HG03039 (cell line): ENCODE data around the gene VIPR2.

Experiments
- ATAC-seq: cut with Tn5 transposase; IDR thresholded peaks from one replicate; pipeline ENCODE4 v1.9.1; 2021; ENCODE audit warnings: mild to moderate bottlenecking, moderate library complexity; ENCODE audit not compliant: unreplicated experiment

Gene VIPR2

DNA sequence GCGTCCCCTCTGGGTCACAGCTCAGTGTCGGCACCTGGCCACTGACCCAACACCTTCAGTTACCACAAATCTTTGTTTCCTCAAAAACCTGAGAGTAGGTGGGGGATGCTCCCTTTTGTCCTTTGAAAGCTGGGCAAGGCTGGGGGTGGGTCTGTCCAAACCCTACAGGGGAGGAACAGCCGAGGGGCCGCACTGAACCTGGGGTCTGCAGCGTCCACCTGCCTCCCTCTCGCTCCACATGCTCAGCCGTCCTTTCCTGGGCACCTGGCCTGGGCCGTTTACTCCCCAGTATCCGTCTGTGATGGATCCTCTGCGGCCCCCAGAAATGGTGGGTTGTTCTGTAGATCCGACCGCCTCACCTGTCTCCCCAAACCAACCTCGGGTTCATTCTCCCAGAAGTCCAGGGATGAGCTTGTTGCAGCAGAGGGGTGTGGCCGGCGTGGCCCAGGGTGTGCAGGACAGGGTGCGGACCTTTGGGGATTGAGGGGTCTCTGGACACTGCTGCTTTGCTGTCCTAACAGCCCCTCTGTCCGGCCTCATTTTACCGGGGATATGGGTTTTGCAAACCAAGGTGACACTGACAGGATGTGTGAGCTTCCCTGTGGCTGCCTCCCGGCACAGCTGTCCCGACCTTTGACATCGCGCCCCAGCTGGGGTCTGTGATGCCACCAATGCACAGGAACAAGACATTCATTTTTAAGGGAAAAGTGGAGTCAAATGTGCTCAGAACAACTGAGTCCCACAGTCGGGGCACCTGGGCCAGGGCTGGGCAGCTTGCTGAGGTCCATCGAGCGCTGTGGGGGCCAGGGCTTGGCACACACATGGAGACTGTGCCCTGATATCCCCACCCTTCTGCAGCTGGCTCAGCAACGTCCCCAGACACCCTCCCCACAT, 115.9 kb downstream of the VIPR2 start:
- ATAC-seq, result no peak

DNA sequence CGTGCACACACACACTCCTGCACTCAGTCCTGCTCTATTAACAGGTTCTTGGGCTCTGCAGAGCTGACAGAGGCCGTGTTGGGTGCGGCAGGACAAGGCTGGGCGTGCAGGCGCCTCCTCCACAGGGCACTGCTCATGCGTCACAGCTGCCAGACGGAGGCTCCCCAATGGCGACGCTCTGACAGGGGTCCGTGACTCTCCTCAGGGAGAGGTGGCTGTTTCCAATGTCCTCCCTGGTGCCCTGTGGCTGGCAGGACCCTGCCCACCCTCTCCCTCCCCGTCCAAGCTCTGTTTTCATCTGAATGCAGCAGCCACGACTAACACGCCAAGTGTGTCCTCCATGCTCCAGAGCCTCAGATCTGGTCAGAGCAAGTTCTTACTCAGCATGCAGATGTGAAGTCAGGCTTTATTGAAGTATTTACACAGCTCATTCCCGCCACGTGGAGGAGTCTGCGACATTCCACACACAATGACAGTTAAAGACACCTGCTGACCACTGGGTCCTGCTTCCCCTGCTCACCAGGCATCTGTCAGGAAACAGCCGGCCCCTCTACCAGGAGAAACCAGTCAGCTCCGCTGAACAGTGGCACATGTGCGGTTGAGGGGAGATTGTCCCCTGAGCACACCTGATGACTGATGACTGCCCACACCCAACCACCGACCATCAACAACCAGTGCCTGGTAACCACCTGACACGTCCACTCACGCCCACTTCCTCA, 116.7 kb downstream of the VIPR2 start:
- ATAC-seq, result no peak

DNA sequence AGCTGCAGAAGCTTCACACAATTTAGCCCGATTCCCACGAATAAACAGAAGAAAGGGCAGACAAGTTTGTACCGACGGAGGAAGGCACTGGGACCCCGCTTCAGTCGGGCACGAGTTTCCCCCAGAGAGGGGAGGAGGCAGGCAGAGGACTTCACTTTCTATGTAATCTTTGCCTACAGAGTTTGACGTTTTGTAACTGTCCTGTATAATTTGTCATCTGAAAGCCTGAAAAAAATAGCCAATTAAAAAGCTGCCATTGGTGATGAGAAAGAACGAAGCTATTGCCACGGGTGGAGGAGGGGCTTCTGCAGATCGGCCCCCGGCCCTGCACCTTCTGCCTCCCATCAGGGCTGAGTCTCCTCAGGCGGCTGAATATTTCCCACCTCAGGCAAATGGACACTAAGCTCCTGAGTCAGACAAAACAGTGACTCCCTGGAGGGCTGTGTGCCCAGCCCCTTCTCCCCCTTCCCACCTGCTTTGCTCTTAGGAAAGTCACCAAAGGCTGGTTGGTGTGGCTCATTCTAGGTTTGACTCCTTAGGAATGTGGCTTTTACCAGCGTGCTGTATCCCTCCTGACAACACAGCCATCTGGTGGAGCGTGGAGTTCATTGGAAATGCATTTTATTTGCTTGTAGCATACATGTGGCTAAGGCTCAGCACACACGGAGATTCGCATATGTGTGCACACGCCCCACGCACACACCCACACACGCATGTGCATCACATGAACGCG, 117.4 kb downstream of the VIPR2 start:
- no peak for ATAC-seq

DNA sequence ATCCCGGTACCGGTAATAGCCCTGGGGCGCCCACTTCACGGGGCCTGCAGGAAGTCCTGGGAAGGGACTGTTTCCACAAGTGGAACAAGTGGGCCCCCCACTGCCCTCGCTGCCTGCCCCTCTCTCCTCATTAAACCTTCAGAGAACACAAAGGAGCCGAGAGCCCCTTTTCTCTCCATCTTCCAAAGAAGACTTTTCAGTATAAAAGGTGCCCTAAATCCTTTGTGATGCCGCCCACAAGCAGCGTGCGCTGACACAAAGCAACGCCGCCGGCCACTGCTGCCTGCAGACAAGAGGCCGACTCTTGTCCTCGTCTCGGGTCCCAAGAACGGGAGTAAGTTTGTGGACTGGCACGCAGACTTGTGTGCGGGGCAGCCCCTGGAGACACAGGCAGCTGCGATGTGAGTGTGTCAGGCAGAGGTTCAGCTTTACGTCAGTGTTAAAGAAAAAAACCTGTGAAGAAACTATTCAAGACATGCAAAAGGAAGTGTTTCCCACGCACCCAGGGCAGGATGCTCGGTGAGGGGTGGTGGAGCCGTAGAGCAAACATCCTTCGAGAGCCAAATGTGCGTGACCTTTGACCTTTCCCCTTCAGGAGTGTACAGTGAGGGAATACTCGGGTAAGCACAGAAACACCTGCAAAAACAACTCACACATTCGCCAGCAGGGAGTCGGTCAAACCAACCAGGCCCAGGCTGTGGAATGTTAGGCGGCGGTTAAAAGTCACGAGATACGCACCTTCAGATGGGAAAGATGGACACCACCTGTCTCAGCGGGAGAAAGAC, 118.2 kb downstream of the VIPR2 start:
- no peak for ATAC-seq

DNA sequence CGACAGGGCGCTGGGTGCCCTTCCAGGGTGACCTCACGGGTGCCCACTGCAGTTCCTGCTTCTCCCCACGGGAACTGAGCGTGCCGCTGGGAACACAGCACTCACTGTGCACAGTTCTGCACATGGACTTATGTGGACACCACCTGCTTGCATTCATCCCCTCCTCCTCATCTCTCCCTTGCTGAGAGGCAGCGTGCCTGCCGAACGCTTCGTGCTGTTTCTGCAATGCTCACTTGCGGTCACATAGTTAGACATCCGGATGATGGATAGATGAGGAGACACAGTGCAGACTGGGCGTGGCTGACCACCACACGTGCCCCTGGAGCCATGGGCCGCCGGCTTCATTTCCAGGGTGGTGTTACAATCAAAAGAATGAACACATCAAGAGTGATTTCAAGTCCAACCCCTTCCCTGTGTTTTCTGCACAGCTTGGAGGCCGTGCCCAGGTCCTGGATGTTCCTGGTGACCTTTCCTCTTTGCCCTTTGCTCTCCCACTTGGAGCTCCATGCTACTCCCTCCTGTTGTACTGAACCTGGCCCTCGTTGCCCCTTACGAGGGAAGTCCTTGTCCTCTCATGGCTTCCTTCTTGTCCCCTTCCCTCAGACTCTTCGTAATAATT, 119.4 kb downstream of the VIPR2 start:
- ATAC-seq, result no peak

DNA sequence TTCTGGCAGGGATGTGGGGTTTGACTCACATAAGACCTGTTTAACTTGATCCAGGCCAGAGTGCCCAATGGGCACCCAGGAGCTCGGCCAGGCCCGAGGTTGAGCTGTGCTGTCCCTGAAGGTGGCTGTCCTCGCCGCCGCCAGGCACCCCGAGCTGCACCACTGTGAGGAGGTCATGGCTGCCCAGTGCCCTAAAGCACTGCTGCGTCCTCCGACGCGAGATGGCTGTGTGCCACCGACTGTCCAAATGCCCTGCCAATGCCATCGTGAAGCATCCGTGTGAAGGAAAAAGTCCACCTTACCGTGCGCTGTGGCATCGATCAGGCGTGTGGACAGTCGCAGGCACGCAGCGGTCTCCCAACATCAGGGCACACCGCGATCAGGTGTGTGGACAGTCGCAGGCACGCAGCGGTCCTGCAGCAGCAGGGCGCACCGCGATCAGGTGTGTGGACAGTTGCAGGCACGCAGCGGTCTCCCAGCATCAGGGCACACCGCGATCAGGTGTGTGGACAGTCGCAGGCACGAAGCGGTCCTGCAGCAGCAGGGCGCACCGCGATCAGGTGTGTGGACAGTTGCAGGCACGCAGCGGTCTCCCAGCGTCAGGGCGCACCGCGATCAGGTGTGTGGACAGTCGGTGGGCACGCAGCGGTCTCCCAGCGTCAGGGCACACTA, 120.3 kb downstream of the VIPR2 start:
- ATAC-seq, result no peak

DNA sequence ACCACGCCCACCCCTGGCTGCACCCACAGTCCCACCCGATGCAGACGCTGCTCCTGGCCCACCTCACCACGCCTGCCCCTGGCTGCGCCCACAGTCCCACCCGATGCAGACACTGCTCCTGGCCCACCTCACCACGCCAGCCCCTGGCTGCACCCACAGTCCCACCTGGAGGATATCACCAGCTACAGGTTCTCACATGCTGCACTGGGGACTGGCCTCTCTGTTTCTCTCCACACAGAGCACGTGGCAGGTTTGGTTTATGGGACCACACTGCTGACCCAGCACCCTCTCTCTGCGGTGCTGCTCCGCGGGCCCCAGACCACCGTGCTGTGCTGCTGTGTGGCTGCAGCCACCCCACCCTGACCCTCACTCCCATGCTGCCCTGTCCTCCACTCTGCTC, 120.9 kb downstream of the VIPR2 start:
- ATAC-seq, result no peak

DNA sequence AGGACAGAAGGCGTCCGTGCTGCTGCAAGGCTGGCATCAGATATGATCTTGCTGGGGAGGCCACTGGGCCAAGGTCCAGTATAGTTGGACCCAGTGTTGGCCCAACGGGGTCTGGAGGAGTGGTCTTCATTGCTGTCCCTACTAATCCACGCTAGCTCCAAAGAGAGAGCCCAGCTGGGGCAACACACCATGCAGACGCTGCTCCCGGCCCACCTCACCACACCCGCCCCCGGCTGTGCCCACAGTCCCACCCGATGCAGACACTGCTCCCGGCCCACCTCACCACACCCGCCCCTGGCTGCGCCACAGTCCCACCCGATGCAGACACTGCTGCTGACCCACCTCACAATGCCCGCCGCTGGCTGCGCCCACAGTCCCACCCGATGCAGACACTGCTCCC, 121.5 kb downstream of the VIPR2 start:
- ATAC-seq, result no peak

DNA sequence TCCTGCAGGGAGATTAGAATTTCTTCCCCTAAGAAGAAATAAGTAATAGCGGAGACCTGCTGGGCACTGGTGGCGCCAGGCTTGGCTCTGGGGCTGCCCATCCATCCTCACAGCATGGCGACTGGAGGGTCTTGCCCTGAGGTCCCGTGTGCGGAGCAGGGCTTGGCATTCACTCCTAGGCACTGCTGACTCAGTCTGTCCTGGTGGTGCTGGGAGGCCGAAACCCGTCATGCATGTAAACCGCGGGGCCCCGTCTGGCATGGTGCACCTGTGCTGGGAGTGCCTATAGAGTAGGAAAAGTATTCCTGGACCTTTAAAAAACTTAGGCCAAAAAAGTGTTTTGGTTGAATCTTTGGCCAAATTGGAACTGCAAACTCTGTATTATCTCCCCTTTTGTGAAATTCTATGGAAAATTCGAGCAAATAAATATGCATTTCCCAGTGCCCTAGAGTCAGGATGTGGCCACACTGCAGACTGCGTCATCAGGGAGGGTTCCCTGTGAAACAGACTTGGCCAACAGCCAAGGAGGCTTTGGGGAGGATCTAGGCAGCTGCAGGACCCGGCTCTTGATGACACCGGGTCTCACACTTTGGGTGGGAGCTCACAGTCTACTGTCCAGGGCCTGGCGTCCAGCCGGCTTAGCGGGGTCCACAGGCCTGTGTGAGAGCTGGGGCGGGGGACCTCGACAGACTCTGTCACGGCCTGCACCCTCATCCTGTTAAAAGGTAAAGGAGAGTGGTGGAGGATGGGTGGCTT, 122.3 kb downstream of the VIPR2 start:
- ATAC-seq, result no peak

DNA sequence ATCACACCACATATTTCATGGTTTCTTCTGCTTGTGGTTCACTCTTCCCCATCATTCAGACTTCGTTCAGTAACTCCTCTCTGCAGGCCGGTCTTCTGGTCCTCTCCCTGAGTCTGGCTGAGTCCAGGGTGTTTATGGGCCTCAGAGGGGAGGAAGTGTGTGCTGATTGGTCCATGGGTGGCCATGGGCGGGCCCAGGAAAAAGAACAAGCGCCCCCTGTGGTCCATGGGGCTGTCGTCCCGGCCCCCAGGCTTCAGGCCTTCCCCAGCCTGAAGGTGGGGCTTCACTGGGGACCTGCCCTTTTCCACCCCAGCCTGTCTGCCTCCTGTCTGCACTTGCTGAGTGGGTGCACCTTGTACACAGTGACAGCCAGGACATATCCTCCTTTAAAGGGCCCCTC, 123.7 kb downstream of the VIPR2 start:
- ATAC-seq, result no peak

DNA sequence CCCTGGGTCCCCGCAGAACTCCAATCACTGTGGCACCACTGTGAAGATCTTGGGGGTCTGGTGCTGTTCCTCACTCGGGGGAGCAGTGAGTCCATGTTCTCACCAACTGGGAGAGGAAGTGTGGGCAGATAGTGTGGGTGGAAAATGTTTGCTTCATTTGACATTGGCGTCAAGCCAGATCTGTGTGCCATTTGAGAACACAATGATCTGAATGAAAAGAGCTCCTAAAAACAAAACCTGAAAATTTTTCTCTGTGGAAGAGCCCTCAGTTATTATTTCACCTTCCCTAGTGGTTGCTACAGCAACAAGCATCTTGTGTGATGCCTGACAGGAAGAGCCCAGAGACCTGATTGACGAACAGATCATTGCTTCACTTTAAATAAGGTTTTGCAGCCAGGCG, 125.6 kb downstream of the VIPR2 start:
- ATAC-seq, result no peak

DNA sequence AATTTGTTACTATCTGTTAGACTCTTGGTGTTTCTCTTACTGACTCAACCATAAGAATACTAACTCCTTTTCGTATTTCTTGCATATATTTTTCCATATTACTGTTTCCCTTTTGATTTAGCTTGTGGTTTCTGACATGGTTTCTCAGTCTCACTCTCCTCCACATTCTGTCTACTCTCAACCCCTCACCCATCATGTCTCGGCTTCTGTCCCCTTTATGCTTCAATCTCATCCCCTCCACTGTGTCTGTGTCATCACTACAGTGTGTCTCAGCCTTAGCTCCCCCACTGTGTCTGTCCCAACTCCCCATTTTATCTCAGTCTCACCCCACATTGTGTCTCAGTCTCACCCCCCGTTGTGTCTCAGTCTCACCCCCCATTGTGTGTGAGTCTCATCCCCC, 126.9 kb downstream of the VIPR2 start:
- ATAC-seq, result no peak

DNA sequence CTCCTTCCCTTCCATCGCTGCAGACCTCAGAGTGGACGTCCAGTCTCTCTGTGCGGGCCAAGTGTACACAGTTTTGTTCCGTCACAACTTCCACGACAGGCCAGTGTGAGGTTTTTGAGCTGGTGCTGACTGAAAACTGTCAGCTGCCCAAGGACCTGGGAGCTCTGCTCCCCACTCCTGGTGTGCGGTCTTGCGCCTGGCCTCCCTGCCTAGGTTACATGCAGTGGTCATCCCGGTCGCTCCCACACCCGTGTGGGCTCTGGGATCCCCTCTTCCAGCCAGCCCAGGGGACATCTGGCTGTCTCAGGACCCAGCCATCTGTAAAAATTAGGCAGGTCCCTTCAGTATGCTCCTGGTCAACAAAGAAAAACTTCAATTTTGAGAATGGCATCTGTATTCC, 127.5 kb downstream of the VIPR2 start:
- no peak for ATAC-seq

DNA sequence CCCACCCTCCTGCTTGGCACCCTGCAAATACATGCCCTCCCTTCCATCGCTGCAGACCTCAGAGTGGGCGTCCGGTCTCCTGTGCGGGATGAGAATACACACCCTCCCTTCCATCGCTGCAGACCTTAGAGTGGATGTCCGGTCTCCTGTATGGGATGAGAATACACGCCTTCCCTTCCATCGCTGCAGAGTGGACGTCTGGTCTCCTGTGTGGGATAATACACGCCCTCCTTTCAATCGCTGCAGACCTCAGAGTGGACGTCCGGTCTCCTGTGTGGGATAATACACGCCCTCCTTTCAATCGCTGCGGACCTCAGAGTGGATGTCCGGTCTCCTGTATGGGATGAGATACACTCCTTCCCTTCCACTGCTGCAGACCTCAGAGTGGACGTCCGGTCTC, 128.1 kb downstream of the VIPR2 start:
- no peak for ATAC-seq

DNA sequence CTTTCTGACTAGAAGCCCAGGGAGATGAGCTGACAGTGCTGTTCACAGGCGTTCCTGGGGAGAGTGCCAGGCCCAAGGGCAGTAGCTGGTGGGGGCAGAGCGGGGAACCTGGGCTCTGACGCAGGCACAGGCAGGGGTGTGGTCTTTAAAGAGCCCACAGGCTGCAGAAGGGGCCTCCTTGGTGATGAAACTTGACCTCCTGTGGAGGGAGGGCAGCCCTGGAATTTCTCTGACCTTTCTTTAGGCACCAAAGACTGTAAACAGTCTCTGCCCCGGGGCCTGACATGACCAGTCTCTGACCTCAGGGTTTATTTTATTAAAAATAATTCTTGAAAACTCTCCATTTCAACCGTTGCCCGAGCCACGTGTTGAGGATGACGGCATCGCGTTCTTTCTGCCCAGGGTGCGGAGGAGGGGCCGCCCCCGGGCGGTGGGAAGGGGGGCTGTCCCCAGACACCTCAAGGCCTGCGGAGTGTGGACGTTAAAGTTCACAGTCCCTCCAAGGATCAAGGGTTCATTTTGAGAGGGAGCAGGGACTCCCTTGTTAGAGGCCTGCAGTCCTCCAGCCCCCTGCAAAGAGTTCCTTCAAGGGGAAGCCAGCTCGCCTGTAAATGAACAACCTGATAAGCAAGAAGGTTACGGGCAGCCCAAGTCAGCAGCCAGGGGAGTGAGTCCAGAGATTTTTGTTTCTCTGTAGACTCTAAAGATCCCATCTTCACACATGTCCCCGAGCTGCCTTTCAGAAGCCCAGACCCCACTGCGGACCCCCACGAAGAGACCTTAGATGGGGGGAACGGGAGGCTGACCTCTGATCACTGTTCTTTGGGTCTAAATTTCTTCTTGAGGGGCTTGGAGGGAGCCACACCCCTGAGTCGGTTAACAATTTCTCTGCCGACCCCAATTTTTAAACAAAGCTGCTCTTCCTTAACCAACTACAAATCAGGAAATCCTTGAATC, 128.9 kb downstream of the VIPR2 start:
- no peak for ATAC-seq

DNA sequence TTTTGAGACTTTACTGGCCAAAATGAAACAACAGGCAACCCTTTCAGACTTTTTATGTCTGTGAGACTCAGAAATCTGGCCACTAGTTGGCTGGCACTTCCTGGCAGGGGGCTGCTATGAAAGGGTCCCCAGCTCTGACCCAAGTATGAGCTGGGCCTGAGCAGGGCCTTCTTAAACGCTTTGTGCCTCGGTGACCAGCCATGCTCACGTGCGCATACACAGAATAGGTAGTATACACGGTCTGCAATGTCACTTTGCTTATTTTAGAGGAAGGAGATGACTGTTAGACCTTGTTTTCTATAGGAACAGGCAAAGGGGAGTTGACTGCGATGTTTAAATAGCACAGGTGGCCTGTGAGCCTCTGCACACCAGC, 129.6 kb downstream of the VIPR2 start:
- ATAC-seq, result no peak

DNA sequence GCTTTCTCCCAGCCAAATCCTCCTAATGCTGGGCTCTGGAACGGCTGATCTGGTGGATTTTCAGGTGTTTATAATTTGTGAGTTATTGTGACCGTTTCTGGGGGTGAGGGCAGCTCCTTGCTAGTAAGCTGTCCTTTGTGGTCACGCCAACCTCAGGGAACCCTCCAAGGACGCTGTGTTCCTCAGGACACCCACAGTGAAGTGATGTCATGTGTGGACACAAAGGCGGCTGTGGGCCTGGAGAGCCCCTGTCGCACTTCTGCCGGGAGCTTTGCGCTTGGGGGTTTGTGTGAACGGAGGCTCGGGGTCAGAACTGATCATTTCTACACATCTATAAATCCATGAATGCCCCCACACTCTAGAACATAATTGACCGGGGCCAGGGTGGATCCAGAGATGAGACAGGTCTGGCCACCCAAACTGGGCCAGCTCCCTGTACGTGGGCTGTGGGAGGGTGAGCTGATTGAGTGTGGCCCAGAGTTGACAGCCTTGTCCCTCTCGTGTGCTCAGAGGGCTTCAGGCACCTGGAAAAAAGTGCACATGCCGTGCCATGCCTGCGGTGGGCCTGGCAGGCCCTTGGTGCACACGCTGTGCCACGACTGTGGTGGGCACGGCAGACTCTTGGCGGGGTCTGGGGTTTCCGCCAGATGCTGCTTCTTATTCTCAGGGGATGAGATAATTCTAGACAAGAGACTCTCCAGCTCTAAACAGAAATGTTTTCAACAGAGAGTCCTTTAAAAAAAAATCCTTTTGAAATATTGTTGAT, 130.2 kb downstream of the VIPR2 start:
- ATAC-seq, result no peak
